CD8-positive, alpha-beta memory T cell (primary cell): Measurements from ENCODE around the gene CASZ1. TPM values are rescaled to one million over a fixed set of nuclear protein-coding genes. Genes with fewer than 3 reads are reported as not detected.

Source experiments
- CTCF ChIA-PET: fragments of 350-600 bp; sonication (Branson Sonifier 250); formaldehyde crosslinking; loops from one replicate; lab custom pipeline; 2021; ENCODE audit warnings: antibody characterized with exemption; lab: Charles Lee
- POLR2A ChIA-PET: fragments of 350-600 bp; sonication (Branson Sonifier 250); formaldehyde crosslinking; loops from one replicate; lab custom pipeline; 2021; ENCODE audit warnings: antibody characterized with exemption; lab: Charles Lee
- DNase-seq, 5 donors: peaks; one replicate each; pipeline versions ENCODE4 v3.0.0 to v3.0.0-alpha.2; 2020 to 2022; ENCODE audit warnings: mixed read lengths in 1 of 5
- H3K27ac ChIP-seq: one replicate; pipeline ENCODE4 v1.7.0; 2013; ENCODE audit warnings: low read depth, mild to moderate bottlenecking, low read length, moderate library complexity
- H3K27me3 ChIP-seq: 2 replicates; pipeline ENCODE4 v1.7.0; 2013; ENCODE audit warnings: low read length, mild to moderate bottlenecking; ENCODE audit not compliant: insufficient read depth, poor library complexity, severe bottlenecking
- H3K36me3 ChIP-seq: 2 replicates; pipeline ENCODE4 v1.7.0; 2013; ENCODE audit warnings: mild to moderate bottlenecking, low read length, moderate library complexity; ENCODE audit not compliant: insufficient read depth
- H3K4me1 ChIP-seq: 2 replicates; pipeline ENCODE4 v1.7.0; 2013; ENCODE audit warnings: mild to moderate bottlenecking, low read length, moderate library complexity; ENCODE audit not compliant: insufficient read depth
- H3K4me3 ChIP-seq: 2 replicates; pipeline ENCODE4 v1.7.0; 2013; ENCODE audit warnings: mild to moderate bottlenecking, low read length
- H3K9me3 ChIP-seq: 2 replicates; pipeline ENCODE4 v1.7.0; 2013; ENCODE audit warnings: mild to moderate bottlenecking, low read length
- H3K27ac Mint-ChIP-seq, 8 donors: one replicate each; pipeline ENCODE4 v1.8.0; 2020 to 2021; ENCODE audit warnings: mixed read lengths in 8 of 8, mild to moderate bottlenecking in 6 of 8, inconsistent platforms in 3 of 8, moderate library complexity in 3 of 8
- H3K27me3 Mint-ChIP-seq, 2 donors: one replicate each; pipeline ENCODE4 v1.8.0; 2020 to 2021; ENCODE audit warnings: mixed read lengths in 2 of 2, mild to moderate bottlenecking in 1 of 2, moderate library complexity in 1 of 2
- H3K36me3 Mint-ChIP-seq, 3 donors: one replicate each; pipeline ENCODE4 v1.8.0; 2020 to 2021; ENCODE audit warnings: mixed read lengths in 3 of 3, inconsistent platforms in 1 of 3, mild to moderate bottlenecking in 1 of 3
- H3K4me1 Mint-ChIP-seq, 3 donors: one replicate each; pipeline ENCODE4 v1.8.0; 2020 to 2021; ENCODE audit warnings: mixed read lengths in 3 of 3, inconsistent platforms in 1 of 3, mild to moderate bottlenecking in 1 of 3
- H3K4me3 Mint-ChIP-seq, 7 donors: one replicate each; pipeline ENCODE4 v1.8.0; 2020 to 2021; ENCODE audit warnings: mixed read lengths in 7 of 7, mild to moderate bottlenecking in 6 of 7, moderate library complexity in 4 of 7, inconsistent platforms in 2 of 7
- H3K9me3 Mint-ChIP-seq, 5 donors: one replicate each; pipeline ENCODE4 v1.8.0; 2020 to 2022; ENCODE audit warnings: mixed read lengths in 5 of 5, mild to moderate bottlenecking in 3 of 5, moderate library complexity in 2 of 5, inconsistent platforms in 1 of 5
- polyA plus RNA-seq: library from polyadenylated mRNA; unstranded; fragments of 300-500 nt; fragmentation: Illumina TruSeq; gene quantifications from one replicate; pipeline ENCODE4 v1.2.3, GENCODE V29; 2021
- total RNA-seq, 2 experiments: library from RNA; stranded (reverse); gene quantifications; one replicate each; pipeline ENCODE4 v1.2.3, GENCODE V29; 2021

Gene CASZ1
- total and polyA plus RNA-seq, 3 experiments from 2014 or later, result 2.2 to 10.5 (median 9.9) TPM

- CTCF ChIA-PET, result no interaction called here
- Histone ChIP-seq H3K36me3 (no peaks in the 10 kb centered on the region), H3K27me3 (no peaks in the 10 kb centered on the region), H3K4me3 (no peak overlapping the region), H3K4me1 (no peaks in the 10 kb centered on the region), H3K27ac (no peak overlapping the region), H3K9me3 (no peaks in the 10 kb centered on the region)
- peaks cover 0 to 4% (median 0%) of the 10 kb centered on the region in 3 donors for H3K4me1 Mint-ChIP-seq
- H3K9me3 Mint-ChIP-seq, result no peaks in the 10 kb centered on the region
- no peak overlapping the region for H3K27ac Mint-ChIP-seq
- peaks cover 9 to 13% of the 10 kb centered on the region in 2 donors for H3K27me3 Mint-ChIP-seq
- POLR2A ChIA-PET, result interaction anchor here (0.5 kb wide), 1 partner anchor 323 kb away, joined by 6 read pairs; no protein-coding TSS in a partner anchor
- no peak overlapping the region for H3K4me3 Mint-ChIP-seq
- no peak for DNase-seq
- no peaks in the 10 kb centered on the region for H3K36me3 Mint-ChIP-seq
These were observed 81.9 kb downstream of the CASZ1 start for GRCh38 chr1:10714337-10715114.

- DNase-seq, result no peak
- ChIA-PET POLR2A (no interaction called here), CTCF (no interaction called here)
- H3K4me1 ChIP-seq, result no peaks in the 10 kb centered on the region
- H3K4me1 Mint-ChIP-seq, result peaks cover 0 to 4% (median 0%) of the 10 kb centered on the region in 3 donors
- no peak overlapping the region for H3K4me3 Mint-ChIP-seq
- H3K27me3 ChIP-seq, result no peaks in the 10 kb centered on the region
- no peaks in the 10 kb centered on the region for H3K36me3 ChIP-seq
- no peak overlapping the region for H3K4me3 ChIP-seq
- no peaks in the 10 kb centered on the region for H3K36me3 Mint-ChIP-seq
- H3K27ac Mint-ChIP-seq, result no peak overlapping the region
- no peak overlapping the region for H3K27ac ChIP-seq
- peaks cover 9 to 13% of the 10 kb centered on the region in 2 donors for H3K27me3 Mint-ChIP-seq
- no peaks in the 10 kb centered on the region for H3K9me3 Mint-ChIP-seq
- H3K9me3 ChIP-seq, result no peaks in the 10 kb centered on the region
These were observed 82.8 kb downstream of the CASZ1 start for GRCh38 chr1:10713614-10714013.

- H3K4me1 ChIP-seq, result no peaks in the 10 kb centered on the region
- Mint-ChIP-seq H3K27ac (no peak overlapping the region), H3K4me3 (no peak overlapping the region), H3K36me3 (no peaks in the 10 kb centered on the region), H3K27me3 (peaks cover 12 to 13% of the 10 kb centered on the region in 2 donors), H3K4me1 (peaks cover 0 to 4% (median 0%) of the 10 kb centered on the region in 3 donors), H3K9me3 (no peaks in the 10 kb centered on the region)
- DNase-seq, result no peak
- H3K9me3 ChIP-seq, result no peaks in the 10 kb centered on the region
- CTCF ChIA-PET, result no interaction called here
- no peaks in the 10 kb centered on the region for H3K36me3 ChIP-seq
- H3K27me3 ChIP-seq, result no peaks in the 10 kb centered on the region
- POLR2A ChIA-PET, result interaction anchor here (0.7 kb wide), 1 partner anchor 15 kb away, joined by 3 read pairs; no protein-coding TSS in a partner anchor
- H3K27ac ChIP-seq, result no peak overlapping the region
- H3K4me3 ChIP-seq, result no peak overlapping the region
These were observed 83.7 kb downstream of the CASZ1 start for GRCh38 chr1:10712568-10713362.

GRCh38 chr1:10710489-10710888 is 86.0 kb downstream of the CASZ1 start:
- ChIA-PET POLR2A (no interaction called here), CTCF (no interaction called here)
- Mint-ChIP-seq H3K9me3 (no peaks in the 10 kb centered on the region), H3K27me3 (peaks cover 8 to 10% of the 10 kb centered on the region in 2 donors), H3K4me1 (no peaks in the 10 kb centered on the region), H3K4me3 (no peak overlapping the region), H3K27ac (peak overlapping the region in 1 of 8 donors; percentile 83), H3K36me3 (no peaks in the 10 kb centered on the region)
- H3K4me3 ChIP-seq, result no peak overlapping the region
- no peaks in the 10 kb centered on the region for H3K36me3 ChIP-seq
- DNase-seq, result no peak
- H3K9me3 ChIP-seq, result no peaks in the 10 kb centered on the region
- H3K27ac ChIP-seq, result no peak overlapping the region
- H3K27me3 ChIP-seq, result no peaks in the 10 kb centered on the region
- no peaks in the 10 kb centered on the region for H3K4me1 ChIP-seq

- Histone ChIP-seq H3K4me3 (no peak overlapping the region), H3K9me3 (no peaks in the 10 kb centered on the region), H3K4me1 (no peaks in the 10 kb centered on the region), H3K27me3 (no peaks in the 10 kb centered on the region), H3K27ac (no peak overlapping the region), H3K36me3 (no peaks in the 10 kb centered on the region)
- Mint-ChIP-seq H3K4me3 (no peak overlapping the region), H3K27me3 (peaks cover 6 to 10% of the 10 kb centered on the region in 2 donors), H3K9me3 (no peaks in the 10 kb centered on the region), H3K27ac (no peak overlapping the region), H3K4me1 (no peaks in the 10 kb centered on the region), H3K36me3 (no peaks in the 10 kb centered on the region)
- ChIA-PET CTCF (no interaction called here), POLR2A (no interaction called here)
- DNase-seq, result no peak
These were observed 86.8 kb downstream of the CASZ1 start for GRCh38 chr1:10709646-10710045.

- no peaks in the 10 kb centered on the region for H3K9me3 ChIP-seq
- H3K27ac ChIP-seq, result no peak overlapping the region
- DNase-seq, result no peak
- no peaks in the 10 kb centered on the region for H3K36me3 ChIP-seq
- H3K27me3 ChIP-seq, result no peaks in the 10 kb centered on the region
- Mint-ChIP-seq H3K9me3 (no peaks in the 10 kb centered on the region), H3K4me3 (no peak overlapping the region), H3K36me3 (no peaks in the 10 kb centered on the region), H3K4me1 (no peaks in the 10 kb centered on the region), H3K27ac (no peak overlapping the region), H3K27me3 (peaks cover 5 to 9% of the 10 kb centered on the region in 2 donors)
- no peaks in the 10 kb centered on the region for H3K4me1 ChIP-seq
- CTCF ChIA-PET, result no interaction called here
- POLR2A ChIA-PET, result no interaction called here
- H3K4me3 ChIP-seq, result no peak overlapping the region
These were observed 87.3 kb downstream of the CASZ1 start for GRCh38 chr1:10709165-10709564.

- no peaks in the 10 kb centered on the region for H3K4me1 Mint-ChIP-seq
- H3K27me3 Mint-ChIP-seq, result peaks cover 1 to 6% of the 10 kb centered on the region in 2 donors
- no peaks in the 10 kb centered on the region for H3K36me3 Mint-ChIP-seq
- no peak overlapping the region for H3K4me3 Mint-ChIP-seq
- Histone ChIP-seq H3K9me3 (no peaks in the 10 kb centered on the region), H3K4me3 (no peak overlapping the region), H3K27ac (no peak overlapping the region), H3K36me3 (no peaks in the 10 kb centered on the region), H3K4me1 (no peaks in the 10 kb centered on the region), H3K27me3 (no peaks in the 10 kb centered on the region)
- POLR2A ChIA-PET, result no interaction called here
- CTCF ChIA-PET, result no interaction called here
- no peak overlapping the region for H3K27ac Mint-ChIP-seq
- no peak for DNase-seq
- no peaks in the 10 kb centered on the region for H3K9me3 Mint-ChIP-seq
These were observed 87.7 kb downstream of the CASZ1 start for GRCh38 chr1:10708757-10709156.

- H3K27me3 Mint-ChIP-seq, result peaks cover 1 to 6% of the 10 kb centered on the region in 2 donors
- H3K27me3 ChIP-seq, result no peaks in the 10 kb centered on the region
- no peaks in the 10 kb centered on the region for H3K9me3 ChIP-seq
- H3K4me1 ChIP-seq, result no peaks in the 10 kb centered on the region
- no peaks in the 10 kb centered on the region for H3K4me1 Mint-ChIP-seq
- no peaks in the 10 kb centered on the region for H3K36me3 Mint-ChIP-seq
- ChIA-PET POLR2A (no interaction called here), CTCF (no interaction called here)
- H3K9me3 Mint-ChIP-seq, result no peaks in the 10 kb centered on the region
- no peak overlapping the region for H3K4me3 Mint-ChIP-seq
- no peak overlapping the region for H3K27ac Mint-ChIP-seq
- H3K27ac ChIP-seq, result no peak overlapping the region
- no peaks in the 10 kb centered on the region for H3K36me3 ChIP-seq
- no peak for DNase-seq
- no peak overlapping the region for H3K4me3 ChIP-seq
These were observed 89.2 kb downstream of the CASZ1 start for GRCh38 chr1:10707208-10707607.
